ENCODE measurements around the gene GSKIP.

GSKIP gene

GRCh38 chr14:96415559-96415958 lies 52.2 kb downstream of the GSKIP start:
- Histone ChIP-seq H3K27me3 (ENCODE audit: insufficient read depth, low read length) (peaks cover 9% of the 10 kb centered on the region; the same call in 1 of the 2 replicates), H3K4me3 (ENCODE audit: low read depth, low read length) (no peak overlapping the region), H3K4me1 (ENCODE audit: control insufficient read depth, insufficient read depth, low read length, unreplicated experiment) (no peaks in the 10 kb centered on the region), H3K27ac (ENCODE audit: low read depth, low read length) (no peak overlapping the region), H2AFZ (ENCODE audit: low read length, unreplicated experiment) (no peak overlapping the region), H3K36me3 (ENCODE audit: insufficient read depth, low read length) (no peaks in the 10 kb centered on the region), H3K79me2 (ENCODE audit: control insufficient read depth, insufficient read depth, low read length, unreplicated experiment) (no peaks in the 10 kb centered on the region)

DNA sequence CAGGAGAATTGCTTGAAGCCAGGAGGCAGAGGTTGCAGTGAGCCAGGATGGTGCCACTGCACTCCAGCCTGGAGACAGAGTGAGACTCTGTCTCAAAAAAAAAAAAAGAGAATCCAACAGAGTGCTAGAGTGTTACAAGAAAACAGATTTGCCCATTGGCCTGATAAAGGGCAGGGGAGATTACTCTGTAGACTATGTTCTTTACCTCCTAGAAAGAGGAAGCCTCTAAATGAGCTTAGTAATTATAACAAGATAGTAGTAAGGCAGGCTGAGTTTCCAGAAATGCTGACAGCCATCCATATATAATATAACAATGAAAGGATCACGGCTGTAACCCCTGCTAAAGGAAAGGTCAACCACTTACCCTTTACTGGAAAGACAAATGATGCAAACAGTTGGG lies 53.0 kb downstream of the GSKIP start:
- Histone ChIP-seq H3K79me2 (ENCODE audit: control insufficient read depth, insufficient read depth, low read length, unreplicated experiment) (no peaks in the 10 kb centered on the region), H2AFZ (ENCODE audit: low read length, unreplicated experiment) (no peak overlapping the region), H3K27me3 (ENCODE audit: insufficient read depth, low read length) (peaks cover 9% of the 10 kb centered on the region; the same call in 1 of the 2 replicates), H3K27ac (ENCODE audit: low read depth, low read length) (no peak overlapping the region), H3K4me3 (ENCODE audit: low read depth, low read length) (no peak overlapping the region), H3K36me3 (ENCODE audit: insufficient read depth, low read length) (no peaks in the 10 kb centered on the region), H3K4me1 (ENCODE audit: control insufficient read depth, insufficient read depth, low read length, unreplicated experiment) (no peaks in the 10 kb centered on the region)

DNA sequence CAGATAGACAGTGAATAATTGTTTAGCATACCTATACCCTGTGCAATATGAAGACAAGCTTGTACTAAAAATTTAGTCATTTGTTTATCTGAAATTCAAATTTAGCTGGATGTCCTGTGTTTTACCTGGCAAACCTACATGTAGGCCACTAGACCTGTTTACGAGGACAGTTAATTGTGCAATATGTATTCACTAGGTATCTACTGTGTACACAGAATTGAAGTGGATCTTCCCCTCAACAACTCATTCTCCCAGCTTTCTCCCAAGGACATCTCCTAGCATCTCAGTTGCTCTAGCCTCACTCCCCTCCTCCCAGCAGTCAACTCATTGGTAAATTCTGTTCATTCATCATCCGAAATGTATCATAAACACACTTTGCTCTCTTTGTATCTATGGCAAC lies 53.9 kb downstream of the GSKIP start:
- peaks cover 9% of the 10 kb centered on the region; the same call in 1 of the 2 replicates for H3K27me3 ChIP-seq (ENCODE audit: insufficient read depth, low read length)
- no peaks in the 10 kb centered on the region for H3K4me1 ChIP-seq (ENCODE audit: control insufficient read depth, insufficient read depth, low read length, unreplicated experiment)
- H3K36me3 ChIP-seq (ENCODE audit: insufficient read depth, low read length): no peaks in the 10 kb centered on the region
- H3K4me3 ChIP-seq (ENCODE audit: low read depth, low read length): no peak overlapping the region
- no peak overlapping the region for H2AFZ ChIP-seq (ENCODE audit: low read length, unreplicated experiment)
- no peaks in the 10 kb centered on the region for H3K79me2 ChIP-seq (ENCODE audit: control insufficient read depth, insufficient read depth, low read length, unreplicated experiment)
- H3K27ac ChIP-seq (ENCODE audit: low read depth, low read length): no peak overlapping the region

DNA sequence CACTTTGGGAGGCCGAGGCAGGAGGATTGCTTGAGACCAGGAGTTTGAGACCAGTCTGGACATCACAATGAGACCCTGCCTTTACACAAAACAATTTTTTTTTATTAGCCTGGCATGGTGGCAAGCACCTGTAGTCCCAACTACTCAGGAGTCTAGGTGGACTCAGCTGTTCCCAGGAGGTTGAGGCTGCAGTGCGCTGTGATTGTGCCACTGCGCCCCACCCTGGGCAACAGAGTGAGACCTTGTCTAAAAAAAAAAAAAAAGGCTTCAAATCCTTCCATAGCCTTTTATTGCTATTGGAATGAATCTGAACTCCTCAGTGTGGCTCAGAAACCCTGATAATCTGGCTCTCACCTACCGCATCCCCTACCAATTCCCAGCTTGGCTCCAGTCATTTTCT lies 54.7 kb downstream of the GSKIP start:
- no peak overlapping the region for H3K27ac ChIP-seq (ENCODE audit: low read depth, low read length)
- no peaks in the 10 kb centered on the region for H3K79me2 ChIP-seq (ENCODE audit: control insufficient read depth, insufficient read depth, low read length, unreplicated experiment)
- H2AFZ ChIP-seq (ENCODE audit: low read length, unreplicated experiment): no peak overlapping the region
- H3K27me3 ChIP-seq (ENCODE audit: insufficient read depth, low read length): peaks cover 9% of the 10 kb centered on the region; the same call in 1 of the 2 replicates
- no peak overlapping the region for H3K4me3 ChIP-seq (ENCODE audit: low read depth, low read length)
- H3K36me3 ChIP-seq (ENCODE audit: insufficient read depth, low read length): no peaks in the 10 kb centered on the region
- H3K4me1 ChIP-seq (ENCODE audit: control insufficient read depth, insufficient read depth, low read length, unreplicated experiment): no peaks in the 10 kb centered on the region

DNA sequence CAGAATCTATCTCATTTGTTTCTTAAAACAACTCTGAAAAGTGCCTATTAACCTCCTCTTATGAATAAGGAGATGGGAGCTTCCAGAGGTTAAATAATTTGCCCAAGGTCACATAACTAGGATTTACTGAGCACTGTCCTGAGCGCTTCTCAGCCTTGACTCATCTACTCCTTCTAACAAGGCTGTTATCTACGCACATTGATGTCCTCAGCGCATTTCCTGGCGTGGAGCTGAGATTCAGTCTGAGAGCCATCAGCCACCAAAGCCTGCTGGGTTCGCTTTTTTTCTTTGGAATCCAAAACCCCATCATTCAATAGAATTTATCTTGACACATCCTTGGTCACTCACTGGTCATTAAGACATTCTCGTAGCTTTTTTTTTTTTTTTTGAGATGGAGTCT lies 57.9 kb downstream of the GSKIP start:
- Histone ChIP-seq H2AFZ (ENCODE audit: low read length, unreplicated experiment) (no peak overlapping the region), H3K36me3 (ENCODE audit: insufficient read depth, low read length) (no peaks in the 10 kb centered on the region), H3K79me2 (ENCODE audit: control insufficient read depth, insufficient read depth, low read length, unreplicated experiment) (no peaks in the 10 kb centered on the region), H3K4me3 (ENCODE audit: low read depth, low read length) (no peak overlapping the region), H3K27me3 (ENCODE audit: insufficient read depth, low read length) (no peaks in the 10 kb centered on the region), H3K27ac (ENCODE audit: low read depth, low read length) (no peak overlapping the region), H3K4me1 (ENCODE audit: control insufficient read depth, insufficient read depth, low read length, unreplicated experiment) (no peaks in the 10 kb centered on the region)

GRCh38 chr14:96422992-96423391 lies 59.7 kb downstream of the GSKIP start:
- Histone ChIP-seq H3K79me2 (ENCODE audit: control insufficient read depth, insufficient read depth, low read length, unreplicated experiment) (no peaks in the 10 kb centered on the region), H3K27ac (ENCODE audit: low read depth, low read length) (no peak overlapping the region), H3K27me3 (ENCODE audit: insufficient read depth, low read length) (no peaks in the 10 kb centered on the region), H2AFZ (ENCODE audit: low read length, unreplicated experiment) (no peak overlapping the region), H3K36me3 (ENCODE audit: insufficient read depth, low read length) (no peaks in the 10 kb centered on the region), H3K4me3 (ENCODE audit: low read depth, low read length) (no peak overlapping the region), H3K4me1 (ENCODE audit: control insufficient read depth, insufficient read depth, low read length, unreplicated experiment) (no peaks in the 10 kb centered on the region)

- no peaks in the 10 kb centered on the region for H3K27me3 ChIP-seq (ENCODE audit: insufficient read depth, low read length)
- H3K79me2 ChIP-seq (ENCODE audit: control insufficient read depth, insufficient read depth, low read length, unreplicated experiment): no peaks in the 10 kb centered on the region
- H3K4me1 ChIP-seq (ENCODE audit: control insufficient read depth, insufficient read depth, low read length, unreplicated experiment): no peaks in the 10 kb centered on the region
- H2AFZ ChIP-seq (ENCODE audit: low read length, unreplicated experiment): peak overlapping the region; percentile 99
- H3K27ac ChIP-seq (ENCODE audit: low read depth, low read length): no peak overlapping the region
- no peaks in the 10 kb centered on the region for H3K36me3 ChIP-seq (ENCODE audit: insufficient read depth, low read length)
- H3K4me3 ChIP-seq (ENCODE audit: low read depth, low read length): peak overlapping the region; percentile 81
Measured at GRCh38 chr14:96423446-96424108, 60.3 kb downstream of the GSKIP start.

GRCh38 chr14:96424109-96424989 lies 61.0 kb downstream of the GSKIP start:
- H2AFZ ChIP-seq (ENCODE audit: low read length, unreplicated experiment): peak overlapping the region; percentile 99
- H3K4me1 ChIP-seq (ENCODE audit: control insufficient read depth, insufficient read depth, low read length, unreplicated experiment): no peaks in the 10 kb centered on the region
- no peaks in the 10 kb centered on the region for H3K79me2 ChIP-seq (ENCODE audit: control insufficient read depth, insufficient read depth, low read length, unreplicated experiment)
- no peak overlapping the region for H3K27ac ChIP-seq (ENCODE audit: low read depth, low read length)
- H3K36me3 ChIP-seq (ENCODE audit: insufficient read depth, low read length): no peaks in the 10 kb centered on the region
- no peaks in the 10 kb centered on the region for H3K27me3 ChIP-seq (ENCODE audit: insufficient read depth, low read length)
- peak overlapping the region; percentile 81 for H3K4me3 ChIP-seq (ENCODE audit: low read depth, low read length)

DNA sequence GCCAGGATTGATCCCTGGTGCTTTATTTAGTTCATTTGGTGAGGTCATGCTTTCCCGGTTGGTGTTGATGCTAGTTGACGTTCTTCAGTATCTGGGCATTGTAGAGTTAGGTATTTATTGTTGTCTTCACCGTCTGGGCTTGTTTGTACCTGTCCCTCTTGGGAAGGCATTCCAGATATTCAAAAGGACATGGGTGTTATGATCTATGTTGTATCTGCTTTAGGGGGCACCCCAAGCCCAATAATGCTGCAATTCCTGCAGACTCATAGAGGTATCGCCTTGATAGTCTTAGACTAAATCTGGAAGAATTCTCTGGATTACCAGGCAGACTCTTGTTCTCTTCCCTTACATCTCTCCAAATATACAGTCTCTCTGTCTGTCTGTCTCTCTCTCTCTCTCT lies 70.7 kb downstream of the GSKIP start:
- Histone ChIP-seq H3K4me3 (ENCODE audit: low read depth, low read length) (no peak overlapping the region), H3K27ac (ENCODE audit: low read depth, low read length) (no peak overlapping the region), H3K4me1 (ENCODE audit: control insufficient read depth, insufficient read depth, low read length, unreplicated experiment) (no peaks in the 10 kb centered on the region), H2AFZ (ENCODE audit: low read length, unreplicated experiment) (no peak overlapping the region), H3K79me2 (ENCODE audit: control insufficient read depth, insufficient read depth, low read length, unreplicated experiment) (no peaks in the 10 kb centered on the region), H3K27me3 (ENCODE audit: insufficient read depth, low read length) (peaks cover 45% of the 10 kb centered on the region), H3K36me3 (ENCODE audit: insufficient read depth, low read length) (no peaks in the 10 kb centered on the region)
